Colonic mucosa (tissue), 4 donors: Measurements from ENCODE around the gene KRTAP4-9. TPM values are rescaled to one million over a fixed set of nuclear protein-coding genes. Genes with fewer than 3 reads are reported as not detected.
"Not testable (repeated sequence)": the region's sequence is repeated elsewhere in the genome, so short reads cannot be mapped to it uniquely, and the experiment has no call there.

ENCODE experiments used
- DNase-seq: peaks from one replicate; pipeline ENCODE4 v3.0.0-alpha.2; 2020
- H3K27ac ChIP-seq: fragments of 200-600 bp; one replicate; pipeline ENCODE4 v1.8.0; 2021
- H3K27me3 ChIP-seq: fragments of 200-600 bp; one replicate; pipeline ENCODE4 v1.8.0; 2021
- H3K36me3 ChIP-seq: fragments of 200-600 bp; one replicate; pipeline ENCODE4 v1.8.0; 2021
- H3K4me1 ChIP-seq: fragments of 200-600 bp; one replicate; pipeline ENCODE4 v1.8.0; 2021; ENCODE audit warnings: mild to moderate bottlenecking
- H3K4me3 ChIP-seq: fragments of 200-600 bp; one replicate; pipeline ENCODE4 v1.8.0; 2021
- H3K9ac ChIP-seq, 2 donors: one replicate each; pipeline ENCODE4 v1.7.0; 2013; ENCODE audit warnings: control low read depth in 2 of 2, low read depth in 2 of 2, low read length in 2 of 2
- H3K9me3 ChIP-seq: fragments of 200-600 bp; one replicate; pipeline ENCODE4 v1.8.0; 2021
- intact Hi-C: fragments of 100-400 bp; cut with DNase I; formaldehyde crosslinking; loops from one replicate; pipeline ENCODE4 v1.14.1; 2022
- total RNA-seq, 2 donors: library from RNA; stranded (reverse); fragmentation: NEBNext Ultra II Directional in 1 of 2; extraction: Animal tissue kit (Norgen Biotek cat#: 25700) in 1 of 2; gene quantifications; one replicate each; pipeline ENCODE4 v1.2.1, GENCODE V29; 2021
- TF ChIP-seq, protein P1 (sequence below): fragments of 200-600 bp; IDR thresholded peaks from one replicate; pipeline ENCODE4 v1.8.0; 2022; ENCODE audit warnings: antibody characterized with exemption, mild to moderate bottlenecking
- donor health status: healthy.
- donor health status: DM: no; HTN: no; CAD: no.
- donor health status: DM: no; HTN: no; CAD: no.

KRTAP4-9 gene
- total RNA-seq, 2 donors from 2014 or later = not detected

DNA sequence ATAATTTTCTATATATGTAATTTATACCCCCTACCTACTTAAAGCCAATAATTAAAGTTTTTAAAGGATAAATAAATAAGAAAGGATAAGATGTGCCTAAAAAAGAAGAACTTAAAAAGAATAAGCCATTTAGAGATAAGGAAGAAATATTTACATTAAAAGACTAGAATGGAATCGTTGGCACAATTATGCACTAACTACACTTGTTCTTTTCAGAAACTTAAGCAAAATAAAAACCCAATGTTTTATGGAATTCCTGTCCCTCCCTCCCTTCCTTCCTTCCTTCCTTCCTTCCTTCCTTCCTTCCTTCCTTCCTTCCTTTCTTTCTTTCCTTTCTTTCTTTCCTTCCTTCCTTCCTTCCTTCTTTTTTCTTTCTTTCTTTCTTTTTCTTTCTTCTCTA lies 39.7 kb downstream of the KRTAP4-9 start:
- Histone ChIP-seq H3K4me3 (no peak overlapping the region), H3K27me3 (no peaks in the 10 kb centered on the region), H3K27ac (no peak overlapping the region), H3K9me3 (no peaks in the 10 kb centered on the region), H3K4me1 (no peaks in the 10 kb centered on the region), H3K36me3 (no peaks in the 10 kb centered on the region), H3K9ac (no peak overlapping the region)
- TF ChIP-seq, protein P1, sequence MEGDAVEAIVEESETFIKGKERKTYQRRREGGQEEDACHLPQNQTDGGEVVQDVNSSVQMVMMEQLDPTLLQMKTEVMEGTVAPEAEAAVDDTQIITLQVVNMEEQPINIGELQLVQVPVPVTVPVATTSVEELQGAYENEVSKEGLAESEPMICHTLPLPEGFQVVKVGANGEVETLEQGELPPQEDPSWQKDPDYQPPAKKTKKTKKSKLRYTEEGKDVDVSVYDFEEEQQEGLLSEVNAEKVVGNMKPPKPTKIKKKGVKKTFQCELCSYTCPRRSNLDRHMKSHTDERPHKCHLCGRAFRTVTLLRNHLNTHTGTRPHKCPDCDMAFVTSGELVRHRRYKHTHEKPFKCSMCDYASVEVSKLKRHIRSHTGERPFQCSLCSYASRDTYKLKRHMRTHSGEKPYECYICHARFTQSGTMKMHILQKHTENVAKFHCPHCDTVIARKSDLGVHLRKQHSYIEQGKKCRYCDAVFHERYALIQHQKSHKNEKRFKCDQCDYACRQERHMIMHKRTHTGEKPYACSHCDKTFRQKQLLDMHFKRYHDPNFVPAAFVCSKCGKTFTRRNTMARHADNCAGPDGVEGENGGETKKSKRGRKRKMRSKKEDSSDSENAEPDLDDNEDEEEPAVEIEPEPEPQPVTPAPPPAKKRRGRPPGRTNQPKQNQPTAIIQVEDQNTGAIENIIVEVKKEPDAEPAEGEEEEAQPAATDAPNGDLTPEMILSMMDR = no peak
- no peak for DNase-seq
- intact Hi-C loops = no loop called here

DNA sequence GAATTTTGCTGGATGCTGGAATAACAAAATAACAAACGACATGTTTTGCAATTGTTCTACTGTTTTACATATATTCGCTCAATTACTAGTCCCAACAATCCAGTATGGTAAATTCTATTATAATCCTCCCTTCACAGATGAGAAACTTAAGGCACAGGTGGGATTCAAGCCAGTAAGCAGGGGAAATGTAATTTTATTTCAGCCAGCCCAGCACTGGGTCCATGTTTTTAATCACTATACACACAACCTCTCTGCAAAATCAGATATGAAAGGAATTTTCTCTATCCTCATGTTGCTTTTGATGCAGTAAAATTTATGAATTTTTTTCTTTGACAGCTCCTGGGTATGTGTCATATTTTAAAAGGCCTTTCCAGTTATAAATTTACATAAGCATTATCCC lies 40.1 kb downstream of the KRTAP4-9 start:
- no peaks in the 10 kb centered on the region for H3K27me3 ChIP-seq
- no peaks in the 10 kb centered on the region for H3K9me3 ChIP-seq
- no peaks in the 10 kb centered on the region for H3K4me1 ChIP-seq
- no peak overlapping the region for H3K9ac ChIP-seq
- intact Hi-C loops = no loop called here
- TF ChIP-seq, protein P1 = no peak
- H3K36me3 ChIP-seq = no peaks in the 10 kb centered on the region
- H3K27ac ChIP-seq = no peak overlapping the region
- no peak overlapping the region for H3K4me3 ChIP-seq
- DNase-seq = no peak

GRCh38 chr17:41147531-41148204 lies 42.5 kb downstream of the KRTAP4-9 start:
- no peak for DNase-seq
- Histone ChIP-seq H3K9me3 (no peaks in the 10 kb centered on the region), H3K4me3 (no peak overlapping the region), H3K36me3 (no peaks in the 10 kb centered on the region), H3K27ac (no peak overlapping the region), H3K27me3 (no peaks in the 10 kb centered on the region), H3K9ac (no peak overlapping the region), H3K4me1 (no peaks in the 10 kb centered on the region)
- TF ChIP-seq, protein P1 = no peak
- intact Hi-C loops = no loop called here

- H3K27me3 ChIP-seq, H3K27ac ChIP-seq, H3K4me1 ChIP-seq, intact Hi-C loops, H3K9ac ChIP-seq, H3K36me3 ChIP-seq, DNase-seq, H3K9me3 ChIP-seq, H3K4me3 ChIP-seq: not testable (repeated sequence)
Measured at GRCh38 chr17:41148971-41149651, 43.9 kb downstream of the KRTAP4-9 start.

DNA sequence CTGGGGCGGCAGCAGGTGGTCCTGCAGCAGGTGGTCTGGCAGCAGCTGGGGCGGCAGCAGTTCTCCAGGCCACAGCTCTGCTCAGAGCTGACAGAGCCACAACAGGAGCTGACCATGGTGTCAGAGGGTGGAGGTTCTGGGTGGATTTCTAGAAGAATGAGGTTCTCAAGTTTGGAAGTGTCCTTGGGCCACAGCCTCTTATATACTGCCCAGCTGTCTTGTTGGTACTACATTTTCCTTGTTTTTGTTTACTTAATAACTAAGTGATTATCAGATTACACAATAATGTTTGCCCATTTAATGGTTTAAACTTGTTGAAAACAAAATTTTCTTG lies 44.4 kb downstream of the KRTAP4-9 start, which contains the start of gene KRTAP4-5:
KRTAP4-5 (minus strand) TSS at position 174 of the 334 bp plus-strand sequence; CDS start at position 116, 58 bp downstream.
- intact Hi-C loops = no loop called here
- Histone ChIP-seq H3K9me3 (no peaks in the 10 kb centered on the region), H3K4me3 (no peak within 1 kb of the TSS), H3K36me3 (no peaks in the 10 kb centered on the region), H3K4me1 (no peaks in the 10 kb centered on the region), H3K9ac (no peak within 1 kb of the TSS), H3K27me3 (no peaks in the 10 kb centered on the region), H3K27ac (no peak within 1 kb of the TSS)
- TF ChIP-seq, protein P1 = no peak
- no peak for DNase-seq

- intact Hi-C loops = no loop called here
- TF ChIP-seq, protein P1 = no peak
Measured at GRCh38 chr17:41150026-41150425, 44.8 kb downstream of the KRTAP4-9 start.

More at GRCh38 chr17:41150026-41150425, 44.8 kb downstream of the KRTAP4-9 start:
- no peaks in the 10 kb centered on the region for H3K9me3 ChIP-seq
- H3K27me3 ChIP-seq = no peaks in the 10 kb centered on the region
- H3K36me3 ChIP-seq = no peaks in the 10 kb centered on the region
- no peak for DNase-seq
- H3K27ac ChIP-seq = no peak overlapping the region
- H3K4me3 ChIP-seq = no peak overlapping the region
- H3K9ac ChIP-seq = no peak overlapping the region
- no peaks in the 10 kb centered on the region for H3K4me1 ChIP-seq
